KOPT-K1 (cell line): Measurements from ENCODE around the gene CACNA1D.

Experiments used
- H3K27ac ChIP-seq: fragments of 200-600 bp; sonication (generic); 2 replicates; pipeline ENCODE4 v1.5.1; 2016; ENCODE audit warnings: antibody characterized with exemption, mild to moderate bottlenecking, low read depth, low read length; ENCODE audit not compliant: poor library complexity, severe bottlenecking
- H3K36me3 ChIP-seq: fragments of 200-600 bp; sonication (generic); 2 replicates; pipeline ENCODE4 v1.5.1; 2017; ENCODE audit warnings: antibody characterized with exemption, mild to moderate bottlenecking, low read length, moderate library complexity; ENCODE audit not compliant: insufficient read depth
- H3K9me3 ChIP-seq: fragments of 200-600 bp; sonication (generic); 2 replicates; pipeline ENCODE4 v1.5.1; 2017; ENCODE audit warnings: antibody characterized with exemption, low read length, mild to moderate bottlenecking; ENCODE audit not compliant: insufficient read depth, poor library complexity, severe bottlenecking

The CACNA1D gene

DNA sequence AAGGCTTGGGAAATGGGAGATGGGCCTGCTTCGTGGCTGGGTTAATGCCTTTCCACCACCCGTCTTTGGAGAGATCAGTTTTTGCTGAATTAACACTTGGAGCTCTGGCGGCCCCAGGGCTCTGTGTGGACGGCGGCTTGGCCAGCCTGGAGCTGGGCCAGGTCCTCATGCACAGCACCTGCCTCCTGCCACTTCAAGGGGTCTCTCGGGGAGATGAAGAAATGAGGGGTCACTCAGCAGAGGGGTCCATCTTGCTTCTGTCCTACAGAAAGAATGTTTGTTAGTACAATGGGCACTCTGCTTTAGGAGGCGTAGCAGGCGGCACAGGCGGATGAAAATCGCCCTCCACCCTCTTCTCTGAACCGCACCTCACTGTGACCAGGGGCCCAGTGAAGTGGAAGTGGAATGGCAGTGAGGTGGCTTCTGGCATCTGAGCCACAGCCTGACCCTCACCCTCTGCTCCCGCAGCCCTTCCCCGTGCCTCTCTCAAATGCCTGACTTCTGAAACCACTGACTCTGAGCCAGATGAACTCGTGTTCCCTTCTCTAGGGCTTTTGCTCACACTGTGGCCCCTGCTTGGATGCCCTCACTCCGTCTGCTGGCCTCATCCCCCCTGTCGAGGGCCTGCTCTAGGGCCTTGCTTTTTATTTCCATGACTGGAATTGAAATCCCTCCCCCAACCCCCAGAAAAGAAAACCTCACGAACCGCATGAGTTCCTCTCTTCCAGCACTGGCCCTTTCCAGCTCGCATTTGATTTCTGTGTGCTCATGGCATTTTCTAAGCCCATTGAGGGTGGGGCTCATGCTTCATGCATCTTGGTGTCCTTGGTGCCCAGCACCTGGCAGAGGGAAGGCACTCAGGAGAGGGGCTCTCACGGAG is 309.6 kb downstream of the CACNA1D start:
- Histone ChIP-seq H3K36me3 (no peaks in the 10 kb centered on the region), H3K9me3 (no peaks in the 10 kb centered on the region), H3K27ac (no peak overlapping the region)

DNA sequence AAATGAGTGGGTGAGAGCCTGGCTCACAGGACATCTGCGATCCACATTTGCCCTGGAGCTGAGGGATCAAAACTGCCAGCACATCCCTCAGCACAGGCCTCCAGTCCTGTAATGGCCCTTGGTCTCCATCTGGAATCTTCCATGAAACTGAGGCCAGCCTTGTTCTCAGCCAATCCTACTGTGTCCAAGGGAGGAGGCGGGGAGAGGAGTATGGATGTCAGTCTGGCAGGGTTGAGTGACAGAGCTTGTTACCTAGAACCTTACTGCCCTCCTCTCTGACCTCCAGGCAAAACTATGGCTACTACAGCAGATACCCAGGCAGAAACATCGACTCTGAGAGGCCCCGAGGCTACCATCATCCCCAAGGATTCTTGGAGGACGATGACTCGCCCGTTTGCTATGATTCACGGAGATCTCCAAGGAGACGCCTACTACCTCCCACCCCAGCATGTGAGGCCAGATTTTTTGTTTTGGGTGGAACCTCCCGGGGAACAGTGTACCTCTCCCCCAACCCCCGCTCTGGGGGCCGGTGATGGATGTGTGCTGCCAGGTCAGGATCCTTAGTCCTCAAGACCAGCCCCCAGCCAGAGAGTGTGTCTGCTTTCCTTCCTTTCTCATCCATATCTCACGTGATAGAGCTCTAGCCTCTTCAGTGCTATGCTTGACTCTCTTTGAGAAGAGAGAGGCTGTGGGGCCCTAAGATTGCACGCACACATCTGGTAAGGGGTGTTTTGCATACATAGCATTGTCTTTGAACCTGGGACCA is 310.5 kb downstream of the CACNA1D start:
- Histone ChIP-seq H3K36me3 (no peaks in the 10 kb centered on the region), H3K27ac (peak overlapping the region; percentile 30), H3K9me3 (no peaks in the 10 kb centered on the region)

DNA sequence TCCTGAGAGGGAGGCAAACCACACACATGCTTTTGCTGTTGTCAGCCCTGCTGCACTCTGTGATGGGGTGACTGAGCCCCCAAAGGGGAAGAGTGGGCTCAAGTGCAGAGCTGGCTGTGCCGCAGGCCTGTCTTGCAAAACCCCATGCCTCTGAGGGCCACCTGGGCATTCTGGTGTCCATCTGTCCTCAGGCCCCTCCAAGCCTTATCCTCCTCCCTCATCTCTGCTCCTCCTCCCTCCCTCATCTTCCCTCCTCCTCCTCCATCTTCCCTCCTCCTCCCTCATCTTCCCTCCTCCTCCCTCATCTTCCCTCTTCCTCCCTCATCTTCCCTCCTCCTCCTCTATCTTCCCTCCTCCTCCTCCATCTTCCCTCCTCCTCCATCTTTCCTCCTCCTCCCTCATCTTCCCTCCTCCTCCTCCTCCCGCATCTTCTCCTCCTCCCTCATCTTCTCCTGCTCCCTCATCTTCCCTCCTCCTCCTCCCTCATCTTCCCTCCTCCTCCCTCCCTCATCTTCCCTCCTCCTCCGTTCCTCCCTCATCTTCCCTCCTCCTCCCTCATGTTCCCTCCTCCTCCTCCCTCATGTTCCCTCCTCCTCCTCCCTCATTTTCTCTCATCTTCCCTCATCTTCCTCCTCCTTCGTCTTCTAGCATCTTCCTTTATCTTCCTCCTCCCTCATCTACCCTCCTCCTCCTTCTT is 311.2 kb downstream of the CACNA1D start:
- Histone ChIP-seq H3K36me3 (no peaks in the 10 kb centered on the region), H3K9me3 (no peaks in the 10 kb centered on the region), H3K27ac (peak overlapping the region; percentile 30)

DNA sequence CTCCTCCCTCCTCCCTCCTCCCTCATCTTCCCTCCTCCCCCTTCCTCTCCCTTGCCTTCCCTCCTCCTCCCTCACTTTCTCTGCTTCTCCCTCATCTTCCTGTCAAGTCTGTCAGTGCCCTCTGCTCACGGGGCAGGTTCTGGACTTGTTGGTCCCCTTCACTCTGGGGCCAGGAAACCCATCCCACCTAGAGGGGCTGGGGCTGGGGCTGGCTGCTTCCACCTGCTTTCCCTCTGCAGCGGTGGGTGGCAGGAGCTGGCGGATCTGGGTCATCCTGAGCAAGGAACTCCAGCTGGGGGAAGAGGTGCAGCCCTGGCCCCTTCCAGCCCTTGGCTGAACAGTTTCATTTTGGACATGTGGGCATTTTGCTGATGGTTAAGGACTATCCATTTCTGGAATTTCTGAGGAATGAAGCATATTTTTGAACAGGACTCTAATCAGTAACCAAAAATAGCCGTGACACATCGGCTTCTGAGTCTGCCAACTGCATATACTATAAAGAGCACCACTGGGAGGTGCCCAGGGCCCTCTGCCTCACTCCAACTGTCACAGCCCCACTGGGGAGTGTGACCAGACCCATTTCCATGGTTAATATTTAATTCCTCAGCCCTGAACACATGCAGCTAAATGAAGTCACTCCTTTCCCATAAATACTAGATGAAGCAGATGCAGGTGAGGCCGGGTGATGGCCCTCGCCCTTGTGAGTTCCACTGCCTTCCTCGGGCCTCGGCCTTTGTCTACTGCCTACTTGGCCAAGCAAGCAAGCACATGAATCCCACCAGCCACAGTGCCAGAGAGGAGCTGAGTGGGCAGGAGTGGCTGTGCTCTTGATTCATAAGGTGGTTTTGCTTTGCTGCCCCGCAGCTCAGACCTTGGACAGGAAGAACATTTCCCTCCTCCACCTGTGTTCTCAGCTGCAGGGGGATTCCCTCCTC is 312.0 kb downstream of the CACNA1D start:
- no peak overlapping the region for H3K27ac ChIP-seq
- no peaks in the 10 kb centered on the region for H3K9me3 ChIP-seq
- H3K36me3 ChIP-seq, result no peaks in the 10 kb centered on the region

DNA sequence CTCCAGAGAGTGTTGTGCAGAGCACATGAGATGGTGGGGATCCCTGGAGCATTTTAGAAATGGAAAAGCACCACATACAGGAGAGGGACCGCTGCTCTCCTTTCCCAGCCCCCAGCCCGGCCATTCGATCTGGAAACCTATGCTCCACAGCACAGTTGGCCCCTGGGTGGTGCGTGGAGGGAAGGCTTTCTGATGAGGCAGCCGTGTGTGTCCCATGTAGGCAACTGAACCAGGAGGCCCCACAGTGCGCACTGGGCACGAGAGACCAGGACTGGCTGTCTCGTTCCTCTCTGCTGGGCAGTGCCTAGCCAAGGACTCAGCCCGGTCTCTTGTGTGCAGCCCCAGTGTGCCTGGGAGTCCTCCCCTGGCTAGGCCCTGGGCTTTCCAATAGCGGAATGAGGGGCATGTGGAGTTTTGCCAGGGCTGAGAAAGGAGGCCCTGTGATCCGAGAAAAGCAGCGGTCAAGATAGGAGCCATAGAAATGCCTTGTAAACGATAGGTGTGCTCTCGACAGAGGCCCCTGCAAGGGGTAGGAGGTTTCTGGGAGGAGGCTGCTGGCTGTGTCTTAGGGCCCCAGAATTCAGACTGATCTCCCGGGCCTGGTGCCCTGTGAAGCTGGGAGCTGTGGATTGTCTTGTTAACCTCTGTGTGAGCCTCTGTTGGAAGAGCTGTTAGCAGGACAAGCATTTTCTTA is 312.9 kb downstream of the CACNA1D start:
- H3K9me3 ChIP-seq, result no peaks in the 10 kb centered on the region
- no peak overlapping the region for H3K27ac ChIP-seq
- no peaks in the 10 kb centered on the region for H3K36me3 ChIP-seq

DNA sequence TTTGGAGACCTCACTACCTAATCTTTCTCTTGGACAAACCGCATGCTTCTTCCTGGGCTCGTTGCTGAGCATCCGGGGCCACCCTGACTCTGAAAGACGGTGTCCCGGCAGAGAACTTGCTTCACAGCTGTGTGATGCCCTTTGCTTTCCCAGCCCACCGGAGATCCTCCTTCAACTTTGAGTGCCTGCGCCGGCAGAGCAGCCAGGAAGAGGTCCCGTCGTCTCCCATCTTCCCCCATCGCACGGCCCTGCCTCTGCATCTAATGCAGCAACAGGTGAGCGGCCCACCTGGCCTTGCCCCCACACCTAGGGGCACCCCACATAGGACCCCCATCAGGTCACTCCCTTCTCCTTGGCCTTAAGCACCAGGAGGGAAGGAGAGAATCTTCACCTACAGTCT is 314.1 kb downstream of the CACNA1D start:
- Histone ChIP-seq H3K9me3 (no peaks in the 10 kb centered on the region), H3K27ac (no peak overlapping the region), H3K36me3 (no peaks in the 10 kb centered on the region)

GRCh38 chr3:53809267-53809666 is 314.9 kb downstream of the CACNA1D start:
- H3K27ac ChIP-seq, result no peak overlapping the region
- no peaks in the 10 kb centered on the region for H3K36me3 ChIP-seq
- no peaks in the 10 kb centered on the region for H3K9me3 ChIP-seq

GRCh38 chr3:53809764-53810400 is 315.5 kb downstream of the CACNA1D start:
- H3K9me3 ChIP-seq, result no peaks in the 10 kb centered on the region
- H3K27ac ChIP-seq, result no peak overlapping the region

GRCh38 chr3:53811143-53811927 is 316.9 kb downstream of the CACNA1D start:
- Histone ChIP-seq H3K9me3 (no peaks in the 10 kb centered on the region), H3K36me3 (no peaks in the 10 kb centered on the region), H3K27ac (no peak overlapping the region)

More at GRCh38 chr3:53809764-53810400, 315.5 kb downstream of the CACNA1D start:
- no peaks in the 10 kb centered on the region for H3K36me3 ChIP-seq

GRCh38 chr3:53812434-53812833 is 318.0 kb downstream of the CACNA1D start:
- Histone ChIP-seq H3K36me3 (no peaks in the 10 kb centered on the region), H3K27ac (no peak overlapping the region), H3K9me3 (no peaks in the 10 kb centered on the region)

DNA sequence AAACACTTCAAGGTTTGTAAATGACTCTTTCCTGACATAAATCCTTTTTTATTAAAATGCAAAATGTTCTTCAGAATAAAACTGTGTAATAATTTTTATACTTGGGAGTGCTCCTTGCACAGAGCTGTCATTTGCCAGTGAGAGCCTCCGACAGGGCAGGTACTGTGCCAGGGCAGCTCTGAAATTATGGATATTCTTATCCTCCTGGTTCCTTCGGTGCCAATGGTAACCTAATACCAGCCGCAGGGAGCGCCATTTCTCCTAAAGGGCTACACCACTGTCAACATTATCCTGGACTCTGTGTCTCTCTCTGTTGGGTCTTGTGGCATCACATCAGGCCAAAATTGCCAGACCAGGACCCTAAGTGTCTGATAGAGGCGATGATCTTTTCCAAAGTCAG is 318.8 kb downstream of the CACNA1D start:
- no peak overlapping the region for H3K27ac ChIP-seq
- H3K9me3 ChIP-seq, result no peaks in the 10 kb centered on the region
- H3K36me3 ChIP-seq, result no peaks in the 10 kb centered on the region

- no peaks in the 10 kb centered on the region for H3K36me3 ChIP-seq
- no peak overlapping the region for H3K27ac ChIP-seq
Observed at GRCh38 chr3:53813876-53814275, 319.5 kb downstream of the CACNA1D start.

DNA sequence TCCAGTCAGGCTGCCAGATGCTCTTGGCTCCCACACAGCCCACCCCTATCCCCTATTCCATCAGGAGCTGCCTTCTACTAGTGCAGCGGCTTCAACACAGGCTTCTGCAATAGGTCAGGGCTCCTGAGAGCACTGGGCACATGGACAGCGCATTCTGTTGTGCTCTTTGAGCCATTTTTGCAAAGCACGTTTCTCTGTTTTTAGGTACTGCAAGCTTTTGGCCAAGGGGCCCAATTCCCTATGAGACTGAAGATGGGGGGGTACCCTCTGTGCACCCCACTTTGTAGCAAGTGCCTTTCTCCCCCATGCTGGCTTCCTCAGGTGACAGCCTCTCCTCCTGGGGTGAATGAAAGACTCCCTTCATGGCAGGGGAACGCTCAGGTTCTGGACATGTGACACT is 320.7 kb downstream of the CACNA1D start:
- no peaks in the 10 kb centered on the region for H3K36me3 ChIP-seq
- H3K27ac ChIP-seq, result no peak overlapping the region
- H3K9me3 ChIP-seq, result no peaks in the 10 kb centered on the region

More at GRCh38 chr3:53813876-53814275, 319.5 kb downstream of the CACNA1D start:
- no peaks in the 10 kb centered on the region for H3K9me3 ChIP-seq
